CD4-positive, alpha-beta T cell treated with Interleukin-10 for 1 hour (primary cell): ENCODE measurements around the gene CGB1.

Source experiments
- DNase-seq: peaks from one replicate; pipeline ENCODE4 v3.0.0-alpha.2; 2020

Gene CGB1

GRCh38 chr19:48993175-48994034 lies 43.3 kb downstream of the CGB1 start, which contains the start of the genes GYS1 and RUVBL2:
TSS of gene GYS1 (minus strand) at chr19:48993309. CDS start at chr19:48993112, 197 bp downstream.
TSS of gene RUVBL2 (plus strand) at chr19:48993887. CDS start at chr19:48993912, 25 bp downstream.
- DNase-seq: peak; percentile 99

DNA sequence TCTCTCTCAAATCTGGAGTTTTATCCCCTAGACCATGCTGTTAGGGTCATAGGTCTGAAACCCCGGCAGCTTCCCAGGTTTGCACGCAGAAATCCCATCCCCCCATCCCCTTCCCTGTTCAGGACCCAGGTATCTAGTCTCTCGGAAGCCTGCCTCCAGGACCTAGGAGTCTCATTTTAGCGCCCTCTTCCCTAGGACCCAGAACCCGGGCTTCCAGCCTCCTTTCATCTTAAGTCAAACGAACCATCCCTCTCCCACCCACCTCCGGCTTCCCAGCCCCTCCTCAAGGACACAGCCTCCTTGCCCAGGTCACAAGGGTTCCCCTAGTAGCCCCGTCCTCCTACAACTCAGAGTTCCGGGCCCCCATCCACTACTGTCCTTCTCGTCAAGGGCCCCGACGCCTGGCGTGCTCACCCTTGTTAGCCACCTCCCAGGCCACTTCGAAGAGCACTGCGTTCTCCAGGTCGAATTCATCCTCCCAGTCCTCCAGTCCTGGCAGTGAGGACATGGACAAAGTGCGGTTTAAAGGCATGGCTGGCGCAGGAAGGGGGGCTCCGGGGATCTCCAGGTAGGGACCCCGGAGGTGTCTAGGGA lies 44.0 kb downstream of the CGB1 start:
- no peak for DNase-seq

- no peak for DNase-seq
Measured at GRCh38 chr19:48991873-48992580, 44.7 kb downstream of the CGB1 start.

- DNase-seq: no peak
Measured at GRCh38 chr19:48991011-48991609, 45.6 kb downstream of the CGB1 start.

DNA sequence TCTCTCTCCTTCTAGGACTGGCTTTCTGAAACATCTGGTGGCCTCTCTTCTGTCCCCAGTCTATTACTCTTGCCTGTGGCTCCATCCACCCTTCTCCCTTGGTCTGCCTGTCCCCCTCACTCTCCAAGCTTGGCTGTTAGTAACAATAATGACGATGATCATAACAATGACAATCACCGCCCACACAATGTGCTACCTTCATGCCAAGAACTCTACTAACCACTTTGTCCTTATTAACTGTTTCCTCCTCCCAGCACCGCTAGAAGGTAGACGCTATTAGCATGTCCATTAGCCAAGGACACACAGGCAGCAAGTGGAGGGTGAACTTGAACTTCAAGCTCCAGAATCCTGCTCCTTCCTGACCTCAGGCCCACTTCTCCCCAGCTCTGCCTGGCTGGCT lies 46.3 kb downstream of the CGB1 start:
- no peak for DNase-seq

DNA sequence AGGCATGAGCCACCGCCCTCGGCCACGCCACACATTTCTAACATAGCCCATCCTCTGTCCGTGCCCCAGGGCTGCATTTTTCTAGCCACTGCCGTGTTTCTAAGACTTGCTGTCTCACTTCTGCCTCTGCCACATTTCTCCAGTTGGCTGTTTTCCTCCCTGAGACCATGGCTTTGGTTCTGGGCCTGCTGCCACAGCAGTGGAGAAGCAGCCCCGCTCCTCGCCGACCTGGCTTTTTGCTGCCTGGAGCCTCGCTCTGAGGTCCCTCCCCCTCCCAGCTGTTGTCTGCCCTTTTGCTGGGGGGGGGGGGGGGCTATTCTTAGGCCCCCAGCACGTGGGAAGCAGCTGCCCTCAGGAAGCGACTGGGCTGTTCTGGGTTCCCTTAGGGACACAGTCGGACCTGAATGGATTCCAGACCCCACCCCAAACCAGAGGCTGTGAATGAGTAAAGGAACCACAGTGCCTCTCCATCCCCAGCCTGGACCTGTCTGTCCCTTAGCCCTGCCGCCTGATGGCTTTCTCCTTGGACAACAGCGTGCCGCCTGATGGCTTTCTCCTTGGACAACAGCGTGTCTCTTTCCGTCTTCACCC lies 46.9 kb downstream of the CGB1 start:
- no peak for DNase-seq

GRCh38 chr19:48988860-48989259 lies 47.8 kb downstream of the CGB1 start:
- DNase-seq: no peak

GRCh38 chr19:48988286-48988685 lies 48.4 kb downstream of the CGB1 start:
- no peak for DNase-seq

- no peak for DNase-seq
Measured at GRCh38 chr19:48987323-48987722, 49.4 kb downstream of the CGB1 start.

GRCh38 chr19:48986211-48986610 lies 50.5 kb downstream of the CGB1 start:
- no peak for DNase-seq

DNA sequence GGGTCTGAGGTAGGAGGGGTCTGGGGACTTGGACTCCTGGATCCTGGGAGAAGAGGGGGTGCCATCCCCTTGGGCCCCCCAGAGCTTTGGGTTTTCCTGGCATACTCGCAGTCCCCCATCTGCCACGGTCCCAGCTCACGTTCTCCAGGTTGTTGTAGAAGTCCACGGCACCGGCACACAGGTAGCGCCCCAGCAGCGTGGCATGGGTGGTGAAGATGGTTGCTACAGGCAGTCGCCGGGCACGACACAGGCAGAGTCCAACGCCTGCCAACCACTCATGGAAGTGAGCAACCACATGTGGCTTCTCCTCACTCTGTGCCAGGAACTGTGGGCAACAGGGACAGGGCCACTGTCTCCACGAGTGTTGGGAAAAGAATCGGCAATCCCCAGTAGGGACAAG lies 51.0 kb downstream of the CGB1 start:
- no peak for DNase-seq
